ENCODE measurements around the gene ALDOC. TPM values are rescaled to one million over a fixed set of nuclear protein-coding genes. Genes with fewer than 3 reads are reported as not detected.

The ALDOC gene
- total and polyA plus RNA-seq, 9 donors: 1.7 to 4.4 (median 2.5) TPM

DNA sequence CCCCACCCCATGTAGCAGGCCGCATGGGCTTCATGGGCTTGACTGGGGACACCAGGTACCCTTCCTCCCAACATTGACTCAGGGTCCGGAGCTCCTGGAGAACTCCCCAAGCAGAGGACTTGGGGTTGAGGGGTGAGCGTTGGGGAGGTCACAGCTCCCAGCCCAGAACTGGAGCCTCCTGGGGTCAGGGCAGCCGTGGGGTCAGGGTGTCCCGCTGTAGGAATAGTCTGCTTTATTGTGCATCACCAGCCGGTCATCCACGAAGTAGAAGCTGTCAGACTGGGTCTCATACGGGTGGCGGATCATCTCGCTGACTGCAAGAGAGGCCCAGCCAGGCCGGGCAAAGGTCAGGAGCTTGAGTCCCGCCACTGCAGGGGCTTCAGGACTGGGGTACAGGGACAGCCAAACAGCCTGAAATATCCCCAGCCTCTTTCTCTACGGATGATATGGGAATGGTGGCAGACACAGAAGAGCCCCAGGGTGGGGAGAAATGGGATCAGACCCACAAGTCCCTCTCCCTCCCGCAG, 29.5 kb downstream of the ALDOC start:
- Histone ChIP-seq H3K4me3 (ENCODE audit: low read length) (no peak overlapping the region), H3K4me1 (ENCODE audit: control insufficient read depth, insufficient read depth, low read length) (peaks cover 10% of the 10 kb centered on the region), H3K36me3 (ENCODE audit: control insufficient read depth, insufficient read depth, low read length) (peaks cover 12% of the 10 kb centered on the region), H3K9me3 (replicated peaks; ENCODE audit: control insufficient read depth, low read depth, low read length) (no peaks in the 10 kb centered on the region), H3K27ac (ENCODE audit: low read length) (no peak overlapping the region), H3K27me3 (ENCODE audit: control insufficient read depth, insufficient read depth, low read length) (no peaks in the 10 kb centered on the region)
- WGBS (ENCODE audit: insufficient coverage): 87% methylated on average over 9 of the region's 14 CpGs
- DNase-seq: no peak

DNA sequence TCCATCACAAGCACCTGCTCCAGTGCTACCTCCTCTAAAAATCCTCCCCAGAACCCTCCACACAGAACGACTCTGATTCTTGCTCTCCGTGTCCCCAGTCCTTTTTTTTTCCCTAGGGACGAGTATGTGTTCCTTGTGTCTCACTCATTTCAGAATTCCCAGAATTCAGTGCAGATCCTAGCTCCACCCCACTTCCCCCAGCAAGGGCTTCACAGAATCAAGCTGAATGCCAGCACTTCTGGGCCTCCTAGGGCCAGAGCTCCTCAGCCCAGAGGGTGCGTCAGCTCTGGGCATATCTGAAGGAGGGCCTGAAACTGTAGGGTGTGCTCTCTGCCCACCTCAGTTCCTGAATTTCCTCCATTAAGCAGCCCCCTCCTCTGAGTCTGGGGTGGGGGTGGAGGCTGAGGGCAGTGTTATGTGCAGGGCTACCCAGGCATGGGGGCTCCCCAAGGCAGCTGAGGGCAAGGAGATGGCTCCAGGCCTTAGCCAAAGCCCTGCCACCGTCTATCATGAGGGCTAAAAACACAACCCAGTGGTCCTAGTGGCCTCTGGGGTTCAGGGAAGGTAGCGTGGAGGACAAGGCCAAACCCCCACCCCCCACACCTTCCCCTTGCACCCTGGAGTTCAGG, 30.8 kb downstream of the ALDOC start:
- Histone ChIP-seq H3K4me1 (ENCODE audit: control insufficient read depth, insufficient read depth, low read length) (peaks cover 3% of the 10 kb centered on the region), H3K9me3 (replicated peaks; ENCODE audit: control insufficient read depth, low read depth, low read length) (no peaks in the 10 kb centered on the region), H3K27ac (ENCODE audit: low read length) (no peak overlapping the region), H3K27me3 (ENCODE audit: control insufficient read depth, insufficient read depth, low read length) (no peaks in the 10 kb centered on the region), H3K36me3 (ENCODE audit: control insufficient read depth, insufficient read depth, low read length) (peaks cover 12% of the 10 kb centered on the region), H3K4me3 (ENCODE audit: low read length) (no peak overlapping the region)
- 59% methylated on average over 4 of the region's 6 CpGs for WGBS (ENCODE audit: insufficient coverage)
- no peak for DNase-seq

DNA sequence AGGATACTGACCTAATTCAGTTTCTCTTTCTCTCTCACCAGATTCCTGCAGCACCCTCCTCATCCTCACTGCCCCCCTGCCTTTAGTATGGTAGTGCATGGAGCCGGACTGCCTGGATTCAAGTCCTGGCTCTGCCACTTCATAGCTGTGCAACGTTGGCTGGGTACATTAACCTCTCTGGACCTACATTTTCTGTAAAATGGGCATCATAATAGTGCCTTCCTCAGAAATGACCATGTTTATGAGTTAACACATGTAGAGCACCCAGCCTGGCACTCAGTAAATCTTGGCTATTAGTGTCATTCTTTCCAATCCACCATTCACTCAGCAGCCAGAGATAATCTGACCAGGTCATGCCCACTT, 31.6 kb downstream of the ALDOC start:
- Histone ChIP-seq H3K4me1 (ENCODE audit: control insufficient read depth, insufficient read depth, low read length) (peaks cover 3% of the 10 kb centered on the region), H3K27ac (ENCODE audit: low read length) (no peak overlapping the region), H3K4me3 (ENCODE audit: low read length) (no peak overlapping the region), H3K9me3 (replicated peaks; ENCODE audit: control insufficient read depth, low read depth, low read length) (no peaks in the 10 kb centered on the region), H3K27me3 (ENCODE audit: control insufficient read depth, insufficient read depth, low read length) (no peaks in the 10 kb centered on the region), H3K36me3 (ENCODE audit: control insufficient read depth, insufficient read depth, low read length) (peaks cover 12% of the 10 kb centered on the region)
- WGBS (ENCODE audit: insufficient coverage): 100% methylated on average over 1 of the region's 2 CpGs
- no peak for DNase-seq

DNA sequence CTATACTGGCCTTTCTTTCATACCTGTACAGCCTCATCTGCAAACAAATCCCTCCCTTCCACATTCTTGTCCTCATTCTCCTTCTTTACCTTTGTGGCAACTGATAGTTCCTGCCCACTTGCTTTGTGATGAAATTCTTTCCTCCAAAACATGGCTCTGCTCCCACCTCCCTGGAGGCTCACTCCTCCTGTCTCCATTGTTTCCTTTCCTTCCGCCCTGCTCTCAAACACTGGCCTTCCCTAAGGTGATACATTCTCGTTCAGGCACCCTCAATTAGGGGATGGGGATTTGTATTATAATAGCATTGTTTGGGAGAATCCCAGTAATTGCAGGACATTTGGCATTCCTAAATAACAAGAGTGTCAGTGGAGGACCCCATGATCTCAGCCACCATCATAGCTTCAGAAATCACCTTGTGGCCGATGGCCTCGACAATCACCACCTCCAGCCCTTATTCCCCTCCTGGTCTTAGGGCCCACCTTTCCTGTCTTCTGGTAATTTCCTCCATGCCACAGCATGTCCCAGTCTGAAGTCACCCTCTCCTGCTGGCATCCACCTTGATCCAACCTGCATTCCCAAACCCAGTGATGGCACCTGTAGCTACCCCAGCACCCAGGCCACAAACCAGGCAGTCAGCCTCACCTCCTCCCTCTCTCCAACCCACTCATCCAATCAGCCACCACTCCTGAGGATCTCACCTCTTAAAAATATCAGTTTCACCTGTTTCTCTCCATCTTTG, 32.1 kb downstream of the ALDOC start:
- Histone ChIP-seq H3K36me3 (ENCODE audit: control insufficient read depth, insufficient read depth, low read length) (peaks cover 12% of the 10 kb centered on the region), H3K27ac (ENCODE audit: low read length) (no peak overlapping the region), H3K4me1 (ENCODE audit: control insufficient read depth, insufficient read depth, low read length) (peaks cover 3% of the 10 kb centered on the region), H3K4me3 (ENCODE audit: low read length) (no peak overlapping the region), H3K9me3 (replicated peaks; ENCODE audit: control insufficient read depth, low read depth, low read length) (no peaks in the 10 kb centered on the region), H3K27me3 (ENCODE audit: control insufficient read depth, insufficient read depth, low read length) (no peaks in the 10 kb centered on the region)
- 78% methylated on average over 2 of the region's 4 CpGs for WGBS (ENCODE audit: insufficient coverage)
- no peak for DNase-seq

DNA sequence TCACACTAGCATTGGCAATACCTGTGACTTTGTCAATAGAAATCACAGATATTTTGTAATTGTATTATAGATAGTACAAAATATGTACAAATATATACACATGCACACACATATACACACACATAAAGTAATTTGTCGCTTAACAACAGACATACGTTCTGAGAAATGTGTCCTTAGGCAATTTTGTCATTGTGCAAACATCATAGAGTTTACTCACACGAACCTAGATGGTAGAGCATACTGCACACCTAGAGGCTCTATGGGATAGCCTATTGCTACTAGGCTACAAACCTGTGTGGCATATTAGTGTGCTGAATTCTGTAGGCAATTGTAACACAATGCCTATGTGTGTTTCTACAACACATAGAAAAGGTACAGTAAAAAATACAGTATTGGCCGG, 35.3 kb downstream of the ALDOC start:
- no peaks in the 10 kb centered on the region for H3K9me3 ChIP-seq (replicated peaks; ENCODE audit: control insufficient read depth, low read depth, low read length)
- H3K27me3 ChIP-seq (ENCODE audit: control insufficient read depth, insufficient read depth, low read length): no peaks in the 10 kb centered on the region
- DNase-seq: no peak
- H3K4me3 ChIP-seq (ENCODE audit: low read length): no peak overlapping the region
- H3K27ac ChIP-seq (ENCODE audit: low read length): no peak overlapping the region
- 70% methylated on average over 2 of the region's 4 CpGs for WGBS (ENCODE audit: insufficient coverage)
- no peaks in the 10 kb centered on the region for H3K36me3 ChIP-seq (ENCODE audit: control insufficient read depth, insufficient read depth, low read length)
- no peaks in the 10 kb centered on the region for H3K4me1 ChIP-seq (ENCODE audit: control insufficient read depth, insufficient read depth, low read length)

DNA sequence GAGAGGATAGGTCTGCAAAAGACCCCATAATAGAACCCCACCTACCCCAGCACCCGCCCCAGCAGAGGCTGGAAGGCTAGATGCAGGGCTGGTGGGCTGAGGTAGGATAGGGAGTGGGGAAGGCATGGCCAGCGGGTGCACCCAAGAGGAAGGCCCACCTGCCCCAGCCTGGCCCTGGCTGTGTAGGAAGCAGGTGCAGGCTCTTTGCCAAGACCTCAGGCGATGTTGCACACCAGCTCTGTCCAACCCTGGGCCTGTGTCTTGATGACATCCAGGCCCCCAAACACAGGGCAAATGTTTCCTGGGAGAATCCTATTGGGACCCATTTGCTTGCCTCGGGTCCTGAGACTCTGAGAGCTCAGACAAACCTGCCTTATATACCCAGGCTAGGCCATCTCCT, 36.5 kb downstream of the ALDOC start:
- Histone ChIP-seq H3K4me3 (ENCODE audit: low read length) (no peak overlapping the region), H3K36me3 (ENCODE audit: control insufficient read depth, insufficient read depth, low read length) (no peaks in the 10 kb centered on the region), H3K9me3 (replicated peaks; ENCODE audit: control insufficient read depth, low read depth, low read length) (no peaks in the 10 kb centered on the region), H3K27ac (ENCODE audit: low read length) (no peak overlapping the region), H3K4me1 (ENCODE audit: control insufficient read depth, insufficient read depth, low read length) (no peaks in the 10 kb centered on the region), H3K27me3 (ENCODE audit: control insufficient read depth, insufficient read depth, low read length) (no peaks in the 10 kb centered on the region)
- WGBS (ENCODE audit: insufficient coverage): 89% methylated on average over 3 of the region's 4 CpGs
- no peak for DNase-seq

DNA sequence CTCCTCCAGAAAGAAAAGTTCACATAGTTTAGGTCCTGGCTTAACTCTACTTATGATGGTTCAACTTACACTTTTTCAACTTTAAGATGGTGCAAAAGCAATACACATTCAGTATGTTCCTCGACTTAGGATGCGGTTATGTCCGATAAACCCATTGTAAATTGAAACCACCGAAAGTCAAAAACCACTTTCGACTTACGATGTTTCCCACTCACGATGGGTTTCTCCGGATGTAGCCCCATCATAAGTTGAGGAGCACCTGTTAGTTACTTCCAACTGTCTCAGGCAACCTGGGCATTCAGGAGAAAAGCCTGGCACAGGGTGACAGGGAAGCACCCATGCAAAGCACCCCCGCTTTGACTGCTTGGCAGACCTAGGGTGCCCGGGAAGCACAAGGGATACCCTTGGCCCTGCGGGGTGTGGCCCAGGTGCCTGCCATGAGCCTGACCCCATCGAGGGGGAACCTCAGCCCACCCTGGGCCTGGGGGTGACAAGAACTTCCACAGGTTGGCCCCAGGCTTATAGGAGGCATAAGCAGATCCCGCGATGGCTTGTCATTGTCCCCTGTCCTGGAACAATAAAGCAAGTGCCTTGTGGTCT, 38.3 kb downstream of the ALDOC start:
- Histone ChIP-seq H3K27ac (ENCODE audit: low read length) (no peak overlapping the region), H3K4me1 (ENCODE audit: control insufficient read depth, insufficient read depth, low read length) (no peaks in the 10 kb centered on the region), H3K27me3 (ENCODE audit: control insufficient read depth, insufficient read depth, low read length) (no peaks in the 10 kb centered on the region), H3K9me3 (replicated peaks; ENCODE audit: control insufficient read depth, low read depth, low read length) (no peaks in the 10 kb centered on the region), H3K36me3 (ENCODE audit: control insufficient read depth, insufficient read depth, low read length) (no peaks in the 10 kb centered on the region), H3K4me3 (ENCODE audit: low read length) (no peak overlapping the region)
- WGBS (ENCODE audit: insufficient coverage): 83% methylated on average over 14 of the region's 14 CpGs
- DNase-seq: no peak

DNA sequence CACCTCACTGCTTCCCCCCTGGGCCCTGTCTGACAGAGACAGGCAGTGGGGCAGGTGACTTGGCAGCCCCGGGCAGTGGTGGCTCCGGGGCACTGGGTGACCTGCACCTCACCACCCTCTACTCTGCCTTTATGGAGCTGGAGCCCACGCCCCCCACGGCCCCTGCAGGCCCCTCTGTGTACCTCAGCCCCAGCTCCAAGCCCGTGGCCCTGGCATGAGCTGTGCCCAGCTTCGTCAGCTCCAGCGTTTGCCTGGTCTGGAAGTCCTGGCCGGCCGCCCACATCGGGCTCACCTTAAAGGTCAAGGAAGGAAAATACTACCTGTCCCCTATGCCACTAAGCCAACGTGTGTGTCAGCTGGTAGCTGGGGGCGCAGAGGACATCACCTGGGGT, 39.5 kb downstream of the ALDOC start:
- DNase-seq: no peak
- WGBS (ENCODE audit: insufficient coverage): 77% methylated on average over 7 of the region's 12 CpGs
- no peaks in the 10 kb centered on the region for H3K36me3 ChIP-seq (ENCODE audit: control insufficient read depth, insufficient read depth, low read length)
- H3K9me3 ChIP-seq (replicated peaks; ENCODE audit: control insufficient read depth, low read depth, low read length): no peaks in the 10 kb centered on the region
- no peak overlapping the region for H3K4me3 ChIP-seq (ENCODE audit: low read length)
- no peak overlapping the region for H3K27ac ChIP-seq (ENCODE audit: low read length)
- no peaks in the 10 kb centered on the region for H3K4me1 ChIP-seq (ENCODE audit: control insufficient read depth, insufficient read depth, low read length)
- H3K27me3 ChIP-seq (ENCODE audit: control insufficient read depth, insufficient read depth, low read length): no peaks in the 10 kb centered on the region

DNA sequence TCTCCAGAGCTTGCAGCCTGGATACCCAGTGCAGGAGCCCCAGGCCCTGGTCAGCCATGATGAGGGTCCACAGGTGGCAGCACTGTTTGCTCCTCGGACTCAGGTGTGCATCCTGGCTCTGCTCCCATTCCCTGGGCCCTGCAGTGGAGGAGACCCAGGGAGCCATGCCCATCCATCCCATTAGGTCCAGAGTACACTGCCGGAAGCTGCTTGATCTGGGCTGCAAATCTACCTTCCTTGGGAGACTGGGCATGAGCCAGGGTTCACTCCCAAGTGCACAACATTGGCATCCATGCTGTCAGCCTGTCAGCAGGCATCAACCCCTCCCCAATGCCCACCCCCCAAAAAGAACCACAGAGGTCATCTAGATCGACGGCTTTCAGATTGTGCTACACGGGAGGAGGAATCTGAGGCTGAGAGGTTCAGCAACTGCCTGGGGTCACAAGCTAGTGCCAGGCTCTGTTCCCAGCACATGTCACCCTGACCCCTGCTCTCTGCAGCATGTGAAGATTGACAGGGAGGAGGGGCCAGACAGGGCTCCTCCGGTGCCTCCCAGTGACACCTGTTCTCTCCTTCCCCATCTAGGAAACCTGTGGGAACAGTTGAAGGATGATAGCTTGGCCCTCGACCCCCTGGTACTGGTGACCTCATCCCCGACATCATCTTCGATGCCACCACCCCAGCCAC, 40.0 kb downstream of the ALDOC start:
- Histone ChIP-seq H3K27me3 (ENCODE audit: control insufficient read depth, insufficient read depth, low read length) (peaks cover under 1% of the 10 kb centered on the region), H3K36me3 (ENCODE audit: control insufficient read depth, insufficient read depth, low read length) (no peaks in the 10 kb centered on the region), H3K4me1 (ENCODE audit: control insufficient read depth, insufficient read depth, low read length) (no peaks in the 10 kb centered on the region), H3K27ac (ENCODE audit: low read length) (no peak overlapping the region), H3K4me3 (ENCODE audit: low read length) (no peak overlapping the region), H3K9me3 (replicated peaks; ENCODE audit: control insufficient read depth, low read depth, low read length) (no peaks in the 10 kb centered on the region)
- DNase-seq: no peak
- WGBS (ENCODE audit: insufficient coverage): 52% methylated on average over 5 of the region's 9 CpGs

DNA sequence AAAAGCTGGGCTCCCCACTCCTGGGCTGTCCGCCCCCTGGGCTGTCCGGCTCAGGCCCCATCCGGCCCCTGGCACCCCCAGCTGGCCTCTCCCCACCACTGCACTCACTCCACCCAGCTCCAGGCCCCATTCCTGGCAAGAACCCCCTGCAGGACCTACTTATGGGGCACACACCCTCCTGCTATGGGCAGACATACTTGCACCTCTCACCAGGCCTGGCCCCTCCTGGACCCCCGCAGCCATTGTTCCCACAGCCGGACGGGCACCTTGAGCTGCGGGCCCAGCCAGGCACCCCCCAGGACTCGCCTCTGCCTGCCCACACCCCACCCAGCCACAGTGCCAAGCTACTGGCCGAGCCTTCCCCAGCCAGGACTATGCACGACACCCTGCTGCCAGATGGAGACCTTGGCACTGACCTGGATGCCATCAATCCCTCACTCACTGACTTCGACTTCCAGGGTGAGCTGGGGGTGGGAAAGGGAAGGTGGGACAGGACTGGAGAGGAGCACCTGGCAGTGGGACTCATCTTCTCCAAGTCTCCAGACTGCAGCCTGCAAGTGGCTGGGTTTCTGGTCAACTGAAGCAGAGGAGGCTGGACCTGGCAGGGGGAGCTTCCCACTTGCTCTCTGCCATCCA, 41.8 kb downstream of the ALDOC start:
- Histone ChIP-seq H3K4me1 (ENCODE audit: control insufficient read depth, insufficient read depth, low read length) (no peaks in the 10 kb centered on the region), H3K4me3 (ENCODE audit: low read length) (no peak overlapping the region), H3K9me3 (replicated peaks; ENCODE audit: control insufficient read depth, low read depth, low read length) (no peaks in the 10 kb centered on the region), H3K27ac (ENCODE audit: low read length) (no peak overlapping the region), H3K27me3 (ENCODE audit: control insufficient read depth, insufficient read depth, low read length) (peaks cover 12% of the 10 kb centered on the region), H3K36me3 (ENCODE audit: control insufficient read depth, insufficient read depth, low read length) (no peaks in the 10 kb centered on the region)
- DNase-seq: no peak
- 78% methylated on average over 8 of the region's 11 CpGs for WGBS (ENCODE audit: insufficient coverage)

Data from muscle of leg (tissue), 11 donors.